K562 (cell line): ENCODE data around the gene DISC1. TPM values are rescaled to one million over a fixed set of nuclear protein-coding genes. Genes with fewer than 3 reads are reported as not detected.

ENCODE experiments used
- HDAC6 ChIP-seq: IDR thresholded peaks from 2 replicates; pipeline ENCODE4 v1.6.1; 2012; ENCODE audit warnings: low read depth, mild to moderate bottlenecking, control low read depth, inconsistent platforms, low read length, moderate library complexity
- TAF15 ChIP-seq: fragments of 200-400 bp; formaldehyde crosslinking; IDR thresholded peaks from 2 replicates; pipeline ENCODE4 v1.6.1; 2017; ENCODE audit warnings: mild to moderate bottlenecking, low read depth, low read length, moderate library complexity
- ZC3H11A ChIP-seq: IDR thresholded peaks from 2 replicates; pipeline ENCODE4 v1.6.1; 2012; ENCODE audit warnings: low read depth, low read length, improper control_type of control experiment
- ZC3H4 ChIP-seq: sonication (generic); formaldehyde crosslinking; IDR thresholded peaks from 2 replicates; pipeline ENCODE4 v1.9.0; 2021; ENCODE audit warnings: missing genetic modification reagents, borderline replicate concordance
- ZNF57 ChIP-seq: fragments of 450-650 bp; formaldehyde crosslinking; IDR thresholded peaks from 2 replicates; pipeline ENCODE4 v1.4.0; 2020; ENCODE audit warnings: mild to moderate bottlenecking, moderate library complexity
- polyA plus RNA-seq, 8 experiments: library from polyadenylated mRNA; depleted of rRNA in 4 of 8; stranded (reverse) in 5 of 8; unstranded in 3 of 8; fragments of >200 nt; fragmentation: Nextera tagmentation in 2 of 8; fragmentation: Illumina TruSeq in 1 of 8; extraction: Ambion mirVana in 2 of 8; extraction: Trizol in 1 of 8; gene quantifications; 2 replicates each; pipeline versions ENCODE4 v1.2.1 to v1.2.3, GENCODE V29; 2011 to 2014; ENCODE audit warnings: inconsistent platforms in 1 of 8, missing spikeins in 1 of 8
- total RNA-seq, 7 experiments: library from RNA; depleted of rRNA in 6 of 7; stranded (reverse); fragments of >200 nt in 6 of 7; fragmentation: Illumina TruSeq in 2 of 7; extraction: Trizol in 2 of 7; gene quantifications; 2 replicates each; pipeline versions ENCODE4 v1.2.1 to v1.2.3, GENCODE V29; 2011 to 2021; ENCODE audit warnings: low replicate concordance in 1 of 7
- TF ChIP-seq, protein P1 (sequence below): fragments of 200-600 bp; sonication (generic); IDR thresholded peaks from one replicate; pipeline ENCODE4 v1.6.1; 2012; ENCODE audit warnings: mild to moderate bottlenecking, low read depth, low read length, inconsistent platforms
- TF ChIP-seq, protein P2 (sequence below), 2 experiments: fragments of 450-650 bp; conservative IDR thresholded peaks; 2 replicates each; pipeline ENCODE4 v1.6.1; 2017; ENCODE audit warnings: mild to moderate bottlenecking in 2 of 2, moderate library complexity in 2 of 2

DISC1 gene
- total and polyA plus RNA-seq, 9 of the 15 experiments (the other 6 are each of a cell fraction or from before 2014, with no cell fraction given): 0.01 to 0.11 (median 0.08) TPM; not detected in 1

DNA sequence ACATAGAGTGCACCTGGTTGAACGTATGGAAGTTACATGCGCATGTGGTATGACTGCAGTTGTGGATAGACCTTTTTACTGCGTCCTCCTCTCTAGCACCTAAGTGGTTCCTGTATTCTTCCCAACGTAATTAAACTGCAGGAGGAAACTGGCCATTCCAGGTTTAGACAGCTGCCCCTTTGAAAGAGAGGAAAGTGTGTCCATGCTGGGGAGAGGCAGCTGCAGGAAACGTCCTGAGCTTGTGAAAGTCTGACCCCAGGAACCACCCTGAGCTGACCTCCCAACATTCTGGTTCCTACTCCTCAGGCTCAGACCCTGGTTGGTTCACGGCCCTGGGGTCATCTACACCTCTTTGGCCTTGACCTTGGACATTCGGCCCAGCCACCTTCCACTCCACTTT lies 309.3 kb downstream of the DISC1 start (continued):
- TF ChIP-seq, protein P1, sequence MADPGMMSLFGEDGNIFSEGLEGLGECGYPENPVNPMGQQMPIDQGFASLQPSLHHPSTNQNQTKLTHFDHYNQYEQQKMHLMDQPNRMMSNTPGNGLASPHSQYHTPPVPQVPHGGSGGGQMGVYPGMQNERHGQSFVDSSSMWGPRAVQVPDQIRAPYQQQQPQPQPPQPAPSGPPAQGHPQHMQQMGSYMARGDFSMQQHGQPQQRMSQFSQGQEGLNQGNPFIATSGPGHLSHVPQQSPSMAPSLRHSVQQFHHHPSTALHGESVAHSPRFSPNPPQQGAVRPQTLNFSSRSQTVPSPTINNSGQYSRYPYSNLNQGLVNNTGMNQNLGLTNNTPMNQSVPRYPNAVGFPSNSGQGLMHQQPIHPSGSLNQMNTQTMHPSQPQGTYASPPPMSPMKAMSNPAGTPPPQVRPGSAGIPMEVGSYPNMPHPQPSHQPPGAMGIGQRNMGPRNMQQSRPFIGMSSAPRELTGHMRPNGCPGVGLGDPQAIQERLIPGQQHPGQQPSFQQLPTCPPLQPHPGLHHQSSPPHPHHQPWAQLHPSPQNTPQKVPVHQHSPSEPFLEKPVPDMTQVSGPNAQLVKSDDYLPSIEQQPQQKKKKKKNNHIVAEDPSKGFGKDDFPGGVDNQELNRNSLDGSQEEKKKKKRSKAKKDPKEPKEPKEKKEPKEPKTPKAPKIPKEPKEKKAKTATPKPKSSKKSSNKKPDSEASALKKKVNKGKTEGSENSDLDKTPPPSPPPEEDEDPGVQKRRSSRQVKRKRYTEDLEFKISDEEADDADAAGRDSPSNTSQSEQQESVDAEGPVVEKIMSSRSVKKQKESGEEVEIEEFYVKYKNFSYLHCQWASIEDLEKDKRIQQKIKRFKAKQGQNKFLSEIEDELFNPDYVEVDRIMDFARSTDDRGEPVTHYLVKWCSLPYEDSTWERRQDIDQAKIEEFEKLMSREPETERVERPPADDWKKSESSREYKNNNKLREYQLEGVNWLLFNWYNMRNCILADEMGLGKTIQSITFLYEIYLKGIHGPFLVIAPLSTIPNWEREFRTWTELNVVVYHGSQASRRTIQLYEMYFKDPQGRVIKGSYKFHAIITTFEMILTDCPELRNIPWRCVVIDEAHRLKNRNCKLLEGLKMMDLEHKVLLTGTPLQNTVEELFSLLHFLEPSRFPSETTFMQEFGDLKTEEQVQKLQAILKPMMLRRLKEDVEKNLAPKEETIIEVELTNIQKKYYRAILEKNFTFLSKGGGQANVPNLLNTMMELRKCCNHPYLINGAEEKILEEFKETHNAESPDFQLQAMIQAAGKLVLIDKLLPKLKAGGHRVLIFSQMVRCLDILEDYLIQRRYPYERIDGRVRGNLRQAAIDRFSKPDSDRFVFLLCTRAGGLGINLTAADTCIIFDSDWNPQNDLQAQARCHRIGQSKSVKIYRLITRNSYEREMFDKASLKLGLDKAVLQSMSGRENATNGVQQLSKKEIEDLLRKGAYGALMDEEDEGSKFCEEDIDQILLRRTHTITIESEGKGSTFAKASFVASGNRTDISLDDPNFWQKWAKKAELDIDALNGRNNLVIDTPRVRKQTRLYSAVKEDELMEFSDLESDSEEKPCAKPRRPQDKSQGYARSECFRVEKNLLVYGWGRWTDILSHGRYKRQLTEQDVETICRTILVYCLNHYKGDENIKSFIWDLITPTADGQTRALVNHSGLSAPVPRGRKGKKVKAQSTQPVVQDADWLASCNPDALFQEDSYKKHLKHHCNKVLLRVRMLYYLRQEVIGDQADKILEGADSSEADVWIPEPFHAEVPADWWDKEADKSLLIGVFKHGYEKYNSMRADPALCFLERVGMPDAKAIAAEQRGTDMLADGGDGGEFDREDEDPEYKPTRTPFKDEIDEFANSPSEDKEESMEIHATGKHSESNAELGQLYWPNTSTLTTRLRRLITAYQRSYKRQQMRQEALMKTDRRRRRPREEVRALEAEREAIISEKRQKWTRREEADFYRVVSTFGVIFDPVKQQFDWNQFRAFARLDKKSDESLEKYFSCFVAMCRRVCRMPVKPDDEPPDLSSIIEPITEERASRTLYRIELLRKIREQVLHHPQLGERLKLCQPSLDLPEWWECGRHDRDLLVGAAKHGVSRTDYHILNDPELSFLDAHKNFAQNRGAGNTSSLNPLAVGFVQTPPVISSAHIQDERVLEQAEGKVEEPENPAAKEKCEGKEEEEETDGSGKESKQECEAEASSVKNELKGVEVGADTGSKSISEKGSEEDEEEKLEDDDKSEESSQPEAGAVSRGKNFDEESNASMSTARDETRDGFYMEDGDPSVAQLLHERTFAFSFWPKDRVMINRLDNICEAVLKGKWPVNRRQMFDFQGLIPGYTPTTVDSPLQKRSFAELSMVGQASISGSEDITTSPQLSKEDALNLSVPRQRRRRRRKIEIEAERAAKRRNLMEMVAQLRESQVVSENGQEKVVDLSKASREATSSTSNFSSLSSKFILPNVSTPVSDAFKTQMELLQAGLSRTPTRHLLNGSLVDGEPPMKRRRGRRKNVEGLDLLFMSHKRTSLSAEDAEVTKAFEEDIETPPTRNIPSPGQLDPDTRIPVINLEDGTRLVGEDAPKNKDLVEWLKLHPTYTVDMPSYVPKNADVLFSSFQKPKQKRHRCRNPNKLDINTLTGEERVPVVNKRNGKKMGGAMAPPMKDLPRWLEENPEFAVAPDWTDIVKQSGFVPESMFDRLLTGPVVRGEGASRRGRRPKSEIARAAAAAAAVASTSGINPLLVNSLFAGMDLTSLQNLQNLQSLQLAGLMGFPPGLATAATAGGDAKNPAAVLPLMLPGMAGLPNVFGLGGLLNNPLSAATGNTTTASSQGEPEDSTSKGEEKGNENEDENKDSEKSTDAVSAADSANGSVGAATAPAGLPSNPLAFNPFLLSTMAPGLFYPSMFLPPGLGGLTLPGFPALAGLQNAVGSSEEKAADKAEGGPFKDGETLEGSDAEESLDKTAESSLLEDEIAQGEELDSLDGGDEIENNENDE: no peak
- TF ChIP-seq ZNF57: no peak
- TF ChIP-seq ZC3H11A: no peak
- TF ChIP-seq TAF15: no peak
- TF ChIP-seq, protein P2, sequence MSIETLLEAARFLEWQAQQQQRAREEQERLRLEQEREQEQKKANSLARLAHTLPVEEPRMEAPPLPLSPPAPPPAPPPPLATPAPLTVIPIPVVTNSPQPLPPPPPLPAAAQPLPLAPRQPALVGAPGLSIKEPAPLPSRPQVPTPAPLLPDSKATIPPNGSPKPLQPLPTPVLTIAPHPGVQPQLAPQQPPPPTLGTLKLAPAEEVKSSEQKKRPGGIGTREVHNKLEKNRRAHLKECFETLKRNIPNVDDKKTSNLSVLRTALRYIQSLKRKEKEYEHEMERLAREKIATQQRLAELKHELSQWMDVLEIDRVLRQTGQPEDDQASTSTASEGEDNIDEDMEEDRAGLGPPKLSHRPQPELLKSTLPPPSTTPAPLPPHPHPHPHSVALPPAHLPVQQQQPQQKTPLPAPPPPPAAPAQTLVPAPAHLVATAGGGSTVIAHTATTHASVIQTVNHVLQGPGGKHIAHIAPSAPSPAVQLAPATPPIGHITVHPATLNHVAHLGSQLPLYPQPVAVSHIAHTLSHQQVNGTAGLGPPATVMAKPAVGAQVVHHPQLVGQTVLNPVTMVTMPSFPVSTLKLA (conservative IDR thresholded peaks at IDR 0.05): no peak
- TF ChIP-seq HDAC6: no peak
- TF ChIP-seq ZC3H4 (CRISPR knock-in tag): no peak
- TF ChIP-seq, all 486 proteins: peak for 0
